CD4-positive, alpha-beta T cell treated with Interleukin-15 for 4 hours (primary cell): ENCODE measurements around the gene MTMR3.
A peak's percentile ranks its signal among the peaks of the same experiment; 100 is the strongest.

ENCODE experiments used
- DNase-seq: peaks from one replicate; pipeline ENCODE4 v3.0.0-alpha.2; 2020; ENCODE audit warnings: low spot score

Gene MTMR3

GRCh38 chr22:29916007-29916544 is 33.1 kb downstream of the MTMR3 start:
- DNase-seq, result no peak

GRCh38 chr22:29917052-29917902 is 34.3 kb downstream of the MTMR3 start:
- DNase-seq, result no peak

GRCh38 chr22:29925402-29925801 is 42.4 kb downstream of the MTMR3 start:
- DNase-seq, result no peak

- no peak for DNase-seq
These were observed 43.1 kb downstream of the MTMR3 start for GRCh38 chr22:29926057-29926456.

DNA sequence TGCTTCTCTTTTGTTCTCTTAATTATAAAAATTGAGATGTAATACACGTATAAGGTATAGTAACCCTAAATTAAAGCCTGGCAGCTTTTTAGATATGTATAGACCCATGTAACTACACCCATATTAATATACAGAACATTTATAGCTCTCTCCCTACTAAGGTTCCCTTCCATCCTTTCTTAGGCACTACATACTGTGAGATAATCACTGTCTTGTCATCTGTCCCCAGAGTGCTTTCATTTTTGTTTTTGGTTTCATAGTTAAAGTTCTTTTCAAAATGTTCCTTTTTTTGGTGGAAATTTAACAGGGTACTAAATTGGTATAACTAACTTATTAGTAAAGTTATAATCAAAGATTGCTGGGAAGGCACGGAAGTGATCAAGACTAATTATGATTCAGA is 49.2 kb downstream of the MTMR3 start:
- no peak for DNase-seq

GRCh38 chr22:29933619-29934018 is 50.6 kb downstream of the MTMR3 start:
- no peak for DNase-seq

- no peak for DNase-seq
These were observed 51.6 kb downstream of the MTMR3 start for GRCh38 chr22:29934596-29934995.

DNA sequence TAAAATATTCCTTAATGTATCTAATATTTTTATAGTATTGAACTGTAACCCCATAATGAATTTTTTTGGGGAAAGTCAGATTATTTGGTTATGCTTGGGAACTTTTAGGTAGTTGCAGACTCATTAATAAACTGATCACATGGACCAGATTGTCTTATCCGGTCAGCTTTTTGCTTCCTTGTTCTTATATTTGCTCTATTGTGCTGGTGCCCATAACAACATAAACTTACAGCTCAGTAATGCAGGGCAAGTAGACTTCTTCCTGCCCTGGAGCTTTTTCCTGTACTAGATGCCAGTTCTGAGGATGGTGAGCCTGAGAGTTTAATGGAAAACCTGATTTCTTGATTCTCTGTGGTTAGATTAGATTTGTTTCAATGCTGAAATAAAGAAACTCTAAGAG is 53.2 kb downstream of the MTMR3 start:
- DNase-seq, result no peak

DNA sequence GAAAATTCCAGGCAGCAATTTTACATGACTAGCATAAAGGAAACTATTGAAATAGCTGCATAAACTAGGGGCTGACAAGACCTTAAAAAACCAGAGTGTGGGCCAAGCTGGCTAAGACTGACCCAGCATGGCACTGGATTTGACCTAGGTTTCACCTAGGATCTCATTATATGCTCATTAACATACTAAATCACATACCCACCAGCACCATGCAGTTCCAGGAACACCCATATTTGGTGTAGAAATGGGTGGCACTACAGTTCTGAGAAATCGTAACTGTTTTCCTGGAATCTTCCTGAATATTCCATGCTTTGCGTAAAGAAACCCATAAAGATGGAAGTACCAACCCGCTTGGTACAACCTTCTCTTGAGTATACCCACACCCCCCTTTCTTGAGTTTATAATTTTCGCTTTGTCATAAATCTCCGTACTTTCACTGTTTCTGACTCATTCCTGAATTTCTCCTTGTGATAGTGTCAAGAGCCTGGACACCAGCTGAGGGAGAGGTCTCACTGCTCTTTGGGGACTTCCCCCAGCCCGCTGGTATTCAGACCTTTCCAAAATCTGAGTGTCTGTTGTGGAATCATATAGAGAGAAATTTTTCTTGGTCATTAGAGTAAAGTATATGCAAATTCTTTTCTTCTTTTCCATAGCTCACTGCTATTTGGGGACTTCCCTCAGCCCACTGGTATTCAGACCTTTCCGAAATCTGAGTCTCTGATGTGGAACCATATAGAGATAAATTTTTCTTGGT is 55.1 kb downstream of the MTMR3 start:
- DNase-seq, result no peak

DNA sequence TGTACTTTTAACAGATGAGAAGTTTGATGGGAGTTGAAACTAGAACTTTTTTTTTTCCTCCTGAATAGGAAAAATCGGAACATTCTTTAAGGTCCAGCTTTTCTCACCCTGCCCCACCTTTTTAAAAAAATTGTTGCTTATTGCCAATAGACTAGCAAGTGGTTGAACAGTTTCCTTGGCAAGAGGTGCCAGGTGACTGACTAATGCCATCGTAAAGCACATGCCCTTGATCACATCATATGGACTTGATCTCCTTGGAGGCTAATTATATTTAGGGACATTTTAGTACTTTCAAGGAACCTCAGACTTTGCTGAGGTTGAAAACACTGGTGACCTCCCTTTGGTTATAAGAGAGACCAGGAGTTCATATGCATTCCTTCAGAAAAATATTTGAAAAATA is 57.6 kb downstream of the MTMR3 start:
- DNase-seq, result no peak

- DNase-seq, result no peak
These were observed 61.4 kb downstream of the MTMR3 start for GRCh38 chr22:29944339-29944738.

GRCh38 chr22:29945435-29945834 is 62.5 kb downstream of the MTMR3 start:
- no peak for DNase-seq

DNA sequence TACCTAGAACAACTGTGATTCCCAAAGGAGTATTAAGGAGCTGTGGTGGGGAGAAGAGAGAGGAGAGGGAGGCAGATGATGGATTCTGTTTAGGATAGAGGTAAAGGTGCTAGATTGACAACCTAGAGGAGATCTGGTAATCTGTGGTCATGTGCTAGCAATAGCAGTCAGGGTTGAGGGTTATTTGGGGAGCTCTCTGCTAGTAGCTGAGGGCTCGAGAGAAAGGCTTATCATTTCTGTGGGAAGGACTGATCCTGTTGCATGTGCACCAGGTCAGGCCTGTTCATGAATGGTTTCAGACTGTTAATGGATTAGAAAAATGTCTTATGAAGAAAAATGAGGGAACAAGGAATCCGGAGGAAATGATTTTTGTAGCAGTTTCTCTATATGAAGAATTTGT is 63.2 kb downstream of the MTMR3 start:
- no peak for DNase-seq

GRCh38 chr22:29947410-29948384 is 64.7 kb downstream of the MTMR3 start:
- DNase-seq, result no peak

GRCh38 chr22:29948385-29948769 is 65.4 kb downstream of the MTMR3 start:
- DNase-seq, result no peak

DNA sequence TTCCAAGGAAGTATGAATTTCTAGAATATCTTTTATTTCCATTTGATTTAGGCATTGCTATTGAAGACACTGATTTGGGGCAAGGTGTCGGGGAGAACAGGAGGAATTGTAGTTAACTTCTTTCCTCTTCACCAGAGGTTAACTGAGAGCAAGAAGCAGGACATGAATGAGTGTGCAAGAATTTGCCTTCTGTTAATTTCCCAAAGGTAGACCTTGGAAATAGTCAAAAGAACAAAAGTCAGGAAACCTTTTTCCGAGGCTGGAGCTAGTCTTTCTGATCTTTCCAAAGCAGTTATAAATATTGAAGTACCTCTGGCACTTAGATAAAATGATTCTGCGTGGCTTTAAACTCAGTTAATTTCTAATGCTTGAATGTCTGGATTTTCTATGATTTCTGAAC is 66.9 kb downstream of the MTMR3 start:
- no peak for DNase-seq

- peak; percentile 1 for DNase-seq
These were observed 68.9 kb downstream of the MTMR3 start for GRCh38 chr22:29951791-29952413.

- no peak for DNase-seq
These were observed 71.4 kb downstream of the MTMR3 start for GRCh38 chr22:29954203-29954855.

DNA sequence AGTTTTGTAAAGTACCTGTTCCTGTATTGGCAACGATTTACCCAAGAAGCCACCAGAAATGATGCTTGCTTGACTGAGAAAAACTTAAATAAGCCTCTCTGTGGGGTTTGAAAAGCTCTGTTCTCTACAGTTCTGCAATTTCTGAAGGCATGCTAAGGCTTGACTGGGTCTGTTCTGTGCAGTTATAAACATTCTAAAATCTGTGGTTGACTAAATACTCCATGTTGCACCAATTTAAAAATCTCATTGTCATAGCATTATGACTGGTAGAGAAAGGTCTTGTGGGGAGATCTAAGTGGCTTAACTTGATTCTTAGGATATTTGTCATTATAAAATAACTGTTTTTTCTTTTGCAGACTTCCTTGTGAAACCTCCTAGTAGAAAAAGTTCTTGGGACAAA is 73.7 kb downstream of the MTMR3 start:
- DNase-seq, result no peak

GRCh38 chr22:29958170-29958569 is 75.2 kb downstream of the MTMR3 start:
- DNase-seq, result no peak

DNA sequence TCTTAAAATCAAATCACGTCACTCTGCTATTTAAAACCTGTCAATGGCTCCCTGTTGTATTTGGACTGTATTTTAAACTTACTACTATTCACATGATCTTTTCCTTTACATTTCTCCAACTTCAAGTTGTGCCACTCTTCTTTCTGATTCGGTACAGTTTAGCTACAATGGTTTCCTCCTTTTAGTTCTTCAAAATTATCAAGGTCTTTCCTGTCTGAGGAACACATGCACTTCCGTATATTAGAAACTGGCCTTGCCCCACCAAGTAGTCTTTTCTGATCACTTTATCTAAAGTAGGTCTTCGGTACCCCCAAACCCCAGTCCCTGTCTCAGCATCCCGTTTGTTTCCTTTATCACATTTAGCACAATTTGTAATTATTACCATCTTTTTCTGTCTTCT is 81.8 kb downstream of the MTMR3 start:
- DNase-seq, result no peak
